Osteocyte (in vitro differentiated cells): ENCODE data around the gene PNPLA2. TPM values are rescaled to one million over a fixed set of nuclear protein-coding genes. Genes with fewer than 3 reads are reported as not detected.
A peak's percentile ranks its signal among the peaks of the same experiment; 100 is the strongest.

Experiments
- DNase-seq: peaks from one replicate; pipeline ENCODE4 v3.0.0; 2021; ENCODE audit warnings: mixed read lengths; ENCODE audit not compliant: unreplicated experiment; ENCODE audit errors: extremely low spot score
- H3K27ac Mint-ChIP-seq: one replicate; pipeline ENCODE4 v1.8.0; 2021; ENCODE audit warnings: mild to moderate bottlenecking, mixed read lengths; ENCODE audit not compliant: unreplicated experiment
- H3K27me3 Mint-ChIP-seq: one replicate; pipeline ENCODE4 v1.8.0; 2021; ENCODE audit warnings: mixed read lengths; ENCODE audit not compliant: unreplicated experiment
- H3K36me3 Mint-ChIP-seq: one replicate; pipeline ENCODE4 v1.8.0; 2021; ENCODE audit warnings: mixed read lengths; ENCODE audit not compliant: unreplicated experiment
- H3K4me1 Mint-ChIP-seq: one replicate; pipeline ENCODE4 v1.8.0; 2021; ENCODE audit warnings: mixed read lengths; ENCODE audit not compliant: unreplicated experiment
- H3K4me3 Mint-ChIP-seq: one replicate; pipeline ENCODE4 v1.8.0; 2021; ENCODE audit warnings: mild to moderate bottlenecking, moderate library complexity, mixed read lengths; ENCODE audit not compliant: unreplicated experiment
- H3K9me3 Mint-ChIP-seq: one replicate; pipeline ENCODE4 v1.8.0; 2021; ENCODE audit warnings: mixed read lengths; ENCODE audit not compliant: unreplicated experiment
- CTCF ChIP-seq: fragments of 200-600 bp; sonication (generic); IDR thresholded peaks from 2 replicates; pipeline ENCODE4 v1.5.0; 2021; ENCODE audit warnings: antibody characterized with exemption, mild to moderate bottlenecking, moderate library complexity
- total RNA-seq: library from RNA; stranded (reverse); gene quantifications from 2 replicates; pipeline ENCODE4 v1.2.1, GENCODE V29; 2021

Gene PNPLA2
- total RNA-seq, 1 donor from 2014 or later = 96.4 TPM

- peak overlapping the region; percentile 78 for H3K4me3 Mint-ChIP-seq
- TF ChIP-seq CTCF = no peak
- H3K36me3 Mint-ChIP-seq = peaks cover 2% of the 10 kb centered on the region
- DNase-seq = peak; percentile 94
- H3K4me1 Mint-ChIP-seq = peaks cover 50% of the 10 kb centered on the region
- H3K27ac Mint-ChIP-seq = peak overlapping the region; percentile 90
- H3K9me3 Mint-ChIP-seq = no peaks in the 10 kb centered on the region
- H3K27me3 Mint-ChIP-seq = no peaks in the 10 kb centered on the region
These were observed 15.9 kb downstream of the PNPLA2 start for GRCh38 chr11:834371-835316.

GRCh38 chr11:836274-836673 lies 17.6 kb downstream of the PNPLA2 start:
- Mint-ChIP-seq H3K27me3 (no peaks in the 10 kb centered on the region), H3K36me3 (peaks cover 8% of the 10 kb centered on the region), H3K27ac (no peak overlapping the region), H3K9me3 (no peaks in the 10 kb centered on the region), H3K4me3 (no peak overlapping the region), H3K4me1 (peaks cover 53% of the 10 kb centered on the region)
- no peak for TF ChIP-seq CTCF
- no peak for DNase-seq

- Mint-ChIP-seq H3K4me1 (peaks cover 52% of the 10 kb centered on the region), H3K27me3 (no peaks in the 10 kb centered on the region), H3K36me3 (peaks cover 8% of the 10 kb centered on the region), H3K9me3 (no peaks in the 10 kb centered on the region), H3K27ac (no peak overlapping the region), H3K4me3 (no peak overlapping the region)
- no peak for DNase-seq
- TF ChIP-seq CTCF = no peak
These were observed 18.0 kb downstream of the PNPLA2 start for GRCh38 chr11:836700-837099.

GRCh38 chr11:837189-837989 lies 18.7 kb downstream of the PNPLA2 start:
- H3K36me3 Mint-ChIP-seq = peaks cover 8% of the 10 kb centered on the region
- peaks cover 45% of the 10 kb centered on the region for H3K4me1 Mint-ChIP-seq
- no peak for DNase-seq
- no peaks in the 10 kb centered on the region for H3K9me3 Mint-ChIP-seq
- H3K27me3 Mint-ChIP-seq = no peaks in the 10 kb centered on the region
- no peak overlapping the region for H3K4me3 Mint-ChIP-seq
- no peak for TF ChIP-seq CTCF
- no peak overlapping the region for H3K27ac Mint-ChIP-seq

GRCh38 chr11:837990-838307 lies 19.2 kb downstream of the PNPLA2 start:
- no peaks in the 10 kb centered on the region for H3K27me3 Mint-ChIP-seq
- no peak overlapping the region for H3K4me3 Mint-ChIP-seq
- H3K36me3 Mint-ChIP-seq = peaks cover 8% of the 10 kb centered on the region
- peaks cover 44% of the 10 kb centered on the region for H3K4me1 Mint-ChIP-seq
- TF ChIP-seq CTCF = no peak
- no peaks in the 10 kb centered on the region for H3K9me3 Mint-ChIP-seq
- no peak overlapping the region for H3K27ac Mint-ChIP-seq
- no peak for DNase-seq
